K562 (cell line): ENCODE data around the gene GRK3. TPM values are rescaled to one million over a fixed set of nuclear protein-coding genes. Genes with fewer than 3 reads are reported as not detected.

ENCODE experiments used
- ATAC-seq: fragments of 200-7000 bp; cut with Tn5 transposase; 3 replicates; pipeline ENCODE4 v1.9.1; 2020; ENCODE audit warnings: moderate library complexity
- BruUV-seq: library from RNA; stranded (reverse); fragments of 400-500 nt; replicated peaks from 2 replicates; lab custom pipeline; 2021; lab: Mats Ljungman, UMichigan
- CTCF ChIA-PET: fragments of 300-600 bp; formaldehyde crosslinking; extraction: SDS; loops from one replicate; lab custom pipeline; 2021; ENCODE audit warnings: low intra/inter-chr PET ratio; lab: Yijun Ruan, JAX
- POLR2A ChIA-PET: fragments of 300-600, 350-650 bp; sonication (Branson Sonifier 250); formaldehyde crosslinking; extraction: SDS; loops from one replicate; lab custom pipeline; 2021; ENCODE audit warnings: antibody characterized with exemption, inconsistent platforms; lab: Yijun Ruan, JAX
- DNase-seq, 4 experiments: peaks; one replicate each; pipeline versions ENCODE4 v3.0.0 to v3.0.0-alpha.2; 2011 to 2018; ENCODE audit warnings: low spot score in 3 of 4, mixed read lengths in 3 of 4; ENCODE audit errors: extremely low read depth in 1 of 4
- FAIRE-seq: peaks from 2 replicates; lab custom pipeline; 2011; peaks lifted over from hg19 to GRCh38; lab: Jason Lieb, UNC
- H2AFZ ChIP-seq: 2 replicates; pipeline ENCODE4 v1.6.0; 2011; ENCODE audit warnings: low read depth, low read length, control low read depth, inconsistent platforms
- H3K27ac ChIP-seq: fragments of 200-600 bp; 3 replicates; pipeline ENCODE4 v1.8.0; 2011; ENCODE audit warnings: low read depth, mild to moderate bottlenecking, control low read depth, inconsistent platforms, low read length, moderate library complexity, mixed read lengths; ENCODE audit errors: extremely low read depth
- H3K27me3 ChIP-seq, 2 experiments: fragments of 300-600 bp in 1 of 2; 2 replicates in 1 of 2; 3 replicates in 1 of 2; pipeline versions ENCODE4 v1.6.0 to v1.8.0; 2011; ENCODE audit warnings: inconsistent platforms in 2 of 2, low read length in 2 of 2, mild to moderate bottlenecking in 1 of 2, mixed read lengths in 1 of 2, moderate library complexity in 1 of 2; ENCODE audit not compliant: control insufficient read depth in 2 of 2, insufficient read depth in 2 of 2
- H3K36me3 ChIP-seq: fragments of 300-600 bp; 3 replicates; pipeline ENCODE4 v1.8.0; 2011; ENCODE audit warnings: mild to moderate bottlenecking, low read length, inconsistent platforms; ENCODE audit not compliant: control insufficient read depth, insufficient read depth
- H3K4me1 ChIP-seq, 2 experiments: fragments of 200-600 bp in 1 of 2; replicated peaks in 1 of 2; 2 replicates in 1 of 2; 3 replicates in 1 of 2; pipeline versions ENCODE4 v1.5.1 to v1.8.0; 2011; ENCODE audit warnings: inconsistent platforms in 2 of 2, low read length in 2 of 2, mild to moderate bottlenecking in 1 of 2, mixed read lengths in 1 of 2, moderate library complexity in 1 of 2; ENCODE audit not compliant: control insufficient read depth in 2 of 2, insufficient read depth in 2 of 2
- H3K4me2 ChIP-seq: 2 replicates; pipeline ENCODE4 v1.6.1; 2011; ENCODE audit warnings: low read length, control low read depth, inconsistent platforms, mixed read lengths; ENCODE audit not compliant: insufficient read depth
- H3K4me3 ChIP-seq: fragments of 200-600 bp; sonication (generic), shearing (Covaris generic); 2 replicates; pipeline ENCODE4 v1.5.1; 2016; ENCODE audit warnings: control low read depth, inconsistent platforms
- H3K79me2 ChIP-seq: fragments of 200-600 bp; 3 replicates; pipeline ENCODE4 v1.8.0; 2011; ENCODE audit warnings: low read length, inconsistent platforms; ENCODE audit not compliant: control insufficient read depth, insufficient read depth
- H3K9ac ChIP-seq, 2 experiments: 2 replicates each; pipeline versions ENCODE4 v1.6.0 to v1.6.1; 2011; ENCODE audit warnings: low read depth in 2 of 2, low read length in 2 of 2, control low read depth in 1 of 2, inconsistent platforms in 1 of 2, mild to moderate bottlenecking in 1 of 2, mixed read lengths in 1 of 2; ENCODE audit not compliant: insufficient read depth in 1 of 2
- H3K9me1 ChIP-seq: one replicate; pipeline ENCODE4 v1.6.0; 2011; ENCODE audit warnings: inconsistent platforms, mild to moderate bottlenecking, low read length, moderate library complexity; ENCODE audit not compliant: control insufficient read depth, insufficient read depth
- H3K9me3 ChIP-seq: replicated peaks from 2 replicates; pipeline ENCODE4 v1.5.1; 2011; ENCODE audit warnings: low read depth, low read length, inconsistent platforms; ENCODE audit not compliant: control insufficient read depth, insufficient read depth
- H4K20me1 ChIP-seq: replicated peaks from 2 replicates; pipeline ENCODE4 v1.6.1; 2011; ENCODE audit warnings: low read length, inconsistent platforms, mixed read lengths; ENCODE audit not compliant: control insufficient read depth, insufficient read depth
- BHLHE40 ChIP-seq: IDR thresholded peaks from 2 replicates; pipeline ENCODE4 v1.6.1; 2011; ENCODE audit warnings: low read length, improper control_type of control experiment
- EHMT2 ChIP-seq: fragments of 450-650 bp; IDR thresholded peaks from 2 replicates; pipeline ENCODE4 v1.6.1; 2018; ENCODE audit warnings: antibody characterized with exemption
- FOXK2 ChIP-seq, 2 experiments: fragments of 450-650 bp; IDR thresholded peaks in 1 of 2; conservative IDR thresholded peaks in 1 of 2; 2 replicates each; pipeline ENCODE4 v1.6.1; 2016; ENCODE audit warnings: low read depth in 2 of 2, mild to moderate bottlenecking in 1 of 2
- GATAD2A ChIP-seq: fragments of 450-650 bp; IDR thresholded peaks from 2 replicates; pipeline ENCODE4 v1.6.1; 2017
- MAFF ChIP-seq: IDR thresholded peaks from 2 replicates; pipeline ENCODE4 v1.6.1; 2012; ENCODE audit warnings: low read length, improper control_type of control experiment
- MCM2 ChIP-seq: fragments of 450-650 bp; IDR thresholded peaks from 2 replicates; pipeline ENCODE4 v1.6.1; 2017; ENCODE audit warnings: low read depth, mild to moderate bottlenecking
- MECOM ChIP-seq: fragments of 250-450 bp; sonication (Bioruptor Pico); IDR thresholded peaks from 2 replicates; pipeline ENCODE4 v1.8.0; 2022; ENCODE audit warnings: inconsistent platforms
- NCOA1 ChIP-seq: fragments of 450-650 bp; IDR thresholded peaks from 2 replicates; pipeline ENCODE4 v1.6.1; 2016; ENCODE audit warnings: low read depth
- NFIX ChIP-seq: fragments of 250-450 bp; sonication (Bioruptor Pico); IDR thresholded peaks from 2 replicates; pipeline ENCODE4 v1.4.0; 2020; ENCODE audit warnings: low read depth, mild to moderate bottlenecking, moderate library complexity
- PRDM10 ChIP-seq: fragments of 450-650 bp; IDR thresholded peaks from 2 replicates; pipeline ENCODE4 v1.6.1; 2018; ENCODE audit not compliant: partially characterized antibody
- SMAD1 ChIP-seq: fragments of 150-350 bp; IDR thresholded peaks from 2 replicates; pipeline ENCODE4 v1.6.1; 2014; ENCODE audit warnings: low read length, low read depth; ENCODE audit not compliant: partially characterized antibody
- SMAD2 ChIP-seq: fragments of 150-350 bp; IDR thresholded peaks from 2 replicates; pipeline ENCODE4 v1.6.1; 2014; ENCODE audit warnings: low read depth, mild to moderate bottlenecking, low read length
- SNAPC5 ChIP-seq: fragments of 250-450 bp; sonication (Bioruptor Pico); IDR thresholded peaks from 2 replicates; pipeline ENCODE4 v1.8.0; 2021; ENCODE audit warnings: moderate library complexity, mild to moderate bottlenecking, inconsistent platforms
- TBP ChIP-seq: optimal IDR thresholded peaks from 2 replicates; pipeline ENCODE3; 2011; ENCODE audit warnings: low read depth, low read length, improper control_type of control experiment
- ZKSCAN3 ChIP-seq: fragments of 250-450 bp; sonication (Bioruptor Pico); IDR thresholded peaks from 2 replicates; pipeline ENCODE4 v1.4.0; 2020
- ZNF197 ChIP-seq: fragments of 200-800 bp; sonication (Bioruptor generic); IDR thresholded peaks from 2 replicates; pipeline ENCODE4 v1.6.1; 2016; ENCODE audit warnings: low read depth, missing genetic modification characterization, missing compliant biosample characterization
- ZNF354B ChIP-seq: fragments of 250-450 bp; sonication (Bioruptor Pico); IDR thresholded peaks from 2 replicates; pipeline ENCODE4 v1.4.0; 2020
- ZNF384 ChIP-seq: IDR thresholded peaks from 2 replicates; pipeline ENCODE4 v1.6.1; 2012; ENCODE audit warnings: low read depth, low read length, improper control_type of control experiment
- WGBS: fragments of 100-300 bp; shearing (Covaris generic); methylation state at CpG from one replicate; pipeline ENCODE4 v1.1.6; 2016; ENCODE audit warnings: low coverage, mixed read lengths; ENCODE audit not compliant: insufficient coverage; ENCODE audit errors: missing lambda C conversion rate; 5-methylcytosine and 5-hydroxymethylcytosine counted together
- in situ Hi-C: fragments of 300-500 bp; cut with MboI; formaldehyde crosslinking; loops from 4 replicates; pipeline ENCODE4 v1.15.0; 2018; ENCODE audit warnings: inconsistent platforms, mixed read lengths
- intact Hi-C: fragments of 100-400 bp; cut with micrococcal nuclease; formaldehyde crosslinking; loops from 2 replicates; pipeline ENCODE4 v1.14.2; 2022
- polyA plus RNA-seq, 8 experiments: library from polyadenylated mRNA; depleted of rRNA in 4 of 8; stranded (reverse) in 5 of 8; unstranded in 3 of 8; fragments of >200 nt; fragmentation: Nextera tagmentation in 2 of 8; fragmentation: Illumina TruSeq in 1 of 8; extraction: Ambion mirVana in 2 of 8; extraction: Trizol in 1 of 8; gene quantifications; 2 replicates each; pipeline versions ENCODE4 v1.2.1 to v1.2.3, GENCODE V29; 2011 to 2014; ENCODE audit warnings: inconsistent platforms in 1 of 8, missing spikeins in 1 of 8
- total RNA-seq, 7 experiments: library from RNA; depleted of rRNA in 6 of 7; stranded (reverse); fragments of >200 nt in 6 of 7; fragmentation: Illumina TruSeq in 2 of 7; extraction: Trizol in 2 of 7; gene quantifications; 2 replicates each; pipeline versions ENCODE4 v1.2.1 to v1.2.3, GENCODE V29; 2011 to 2021; ENCODE audit warnings: low replicate concordance in 1 of 7
- TF ChIP-seq, protein P1 (sequence below): sonication (generic); formaldehyde crosslinking; IDR thresholded peaks from 2 replicates; pipeline ENCODE4 v1.5.0; 2020; ENCODE audit warnings: missing genetic modification reagents
- TF ChIP-seq, protein P2 (sequence below): fragments of 450-650 bp; IDR thresholded peaks from 2 replicates; pipeline ENCODE4 v1.6.1; 2018; ENCODE audit warnings: mild to moderate bottlenecking, low read depth; ENCODE audit not compliant: partially characterized antibody

Gene GRK3
- total and polyA plus RNA-seq, 9 of the 15 experiments (the other 6 are each of a cell fraction or from before 2014, with no cell fraction given) = 1.4 to 7.6 (median 3.6) TPM

- Histone ChIP-seq H3K27me3 (no peaks in the 10 kb centered on the region), H3K9me1 (no peaks in the 10 kb centered on the region), H3K9ac (no peak overlapping the region), H2AFZ (no peak overlapping the region), H3K4me3 (no peak overlapping the region), H3K27ac (no peak overlapping the region), H3K9me3 (no peaks in the 10 kb centered on the region), H3K4me1 (no peaks in the 10 kb centered on the region), H3K36me3 (no peaks in the 10 kb centered on the region), H4K20me1 (no peaks in the 10 kb centered on the region), H3K4me2 (no peak overlapping the region), H3K79me2 (no peaks in the 10 kb centered on the region)
- 71% methylated on average over 5 of the region's 5 CpGs for WGBS
- DNase-seq (no peak), ATAC-seq (no peak), FAIRE-seq (no peak)
- no TSS peak for BruUV-seq
- ChIA-PET POLR2A (interaction anchor here (1.4 kb wide), 1 partner anchor 37 kb away, joined by 3 read pairs; no protein-coding TSS in a partner anchor), CTCF (no interaction called here)
- TF ChIP-seq SMAD2 = no peak
- no peak for TF ChIP-seq PRDM10
- no peak for TF ChIP-seq ZNF197 (CRISPR knock-in tag)
- no peak for TF ChIP-seq ZNF354B (CRISPR knock-in tag)
- no peak for TF ChIP-seq TBP
- TF ChIP-seq MECOM (CRISPR knock-in tag) = no peak
- TF ChIP-seq, protein P1, sequence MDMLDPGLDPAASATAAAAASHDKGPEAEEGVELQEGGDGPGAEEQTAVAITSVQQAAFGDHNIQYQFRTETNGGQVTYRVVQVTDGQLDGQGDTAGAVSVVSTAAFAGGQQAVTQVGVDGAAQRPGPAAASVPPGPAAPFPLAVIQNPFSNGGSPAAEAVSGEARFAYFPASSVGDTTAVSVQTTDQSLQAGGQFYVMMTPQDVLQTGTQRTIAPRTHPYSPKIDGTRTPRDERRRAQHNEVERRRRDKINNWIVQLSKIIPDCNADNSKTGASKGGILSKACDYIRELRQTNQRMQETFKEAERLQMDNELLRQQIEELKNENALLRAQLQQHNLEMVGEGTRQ (CRISPR knock-in tag) = no peak
- no peak for TF ChIP-seq NFIX (CRISPR knock-in tag)
- TF ChIP-seq MAFF = no peak
- TF ChIP-seq BHLHE40 = no peak
- TF ChIP-seq SMAD1 = no peak
- no peak for TF ChIP-seq ZKSCAN3
- no peak for TF ChIP-seq SNAPC5 (CRISPR knock-in tag)
- TF ChIP-seq FOXK2 (conservative IDR thresholded peaks at IDR 0.05 in 1 of 2, IDR thresholded peaks at IDR 0.05 in 1 of 2; ENCODE audit: low read depth in 2 of 2) = no peak
- no peak for TF ChIP-seq MCM2
- TF ChIP-seq, protein P2, sequence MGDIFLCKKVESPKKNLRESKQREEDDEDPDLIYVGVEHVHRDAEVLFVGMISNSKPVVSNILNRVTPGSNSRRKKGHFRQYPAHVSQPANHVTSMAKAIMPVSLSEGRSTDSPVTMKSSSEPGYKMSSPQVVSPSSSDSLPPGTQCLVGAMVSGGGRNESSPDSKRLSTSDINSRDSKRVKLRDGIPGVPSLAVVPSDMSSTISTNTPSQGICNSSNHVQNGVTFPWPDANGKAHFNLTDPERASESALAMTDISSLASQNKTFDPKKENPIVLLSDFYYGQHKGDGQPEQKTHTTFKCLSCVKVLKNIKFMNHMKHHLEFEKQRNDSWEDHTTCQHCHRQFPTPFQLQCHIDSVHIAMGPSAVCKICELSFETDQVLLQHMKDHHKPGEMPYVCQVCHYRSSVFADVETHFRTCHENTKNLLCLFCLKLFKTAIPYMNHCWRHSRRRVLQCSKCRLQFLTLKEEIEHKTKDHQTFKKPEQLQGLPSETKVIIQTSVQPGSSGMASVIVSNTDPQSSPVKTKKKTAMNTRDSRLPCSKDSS = no peak
- TF ChIP-seq NCOA1 = no peak
- no peak for TF ChIP-seq EHMT2
- TF ChIP-seq ZNF384 = no peak
- no peak for TF ChIP-seq GATAD2A
- in situ Hi-C loops = loop anchor here (10.0 kb wide), 1 partner anchor 241 kb away; no protein-coding TSS in a partner anchor
- intact Hi-C loops = loop anchor here (10.0 kb wide), 1 partner anchor 471 kb away; no protein-coding TSS in a partner anchor
Measured at GRCh38 chr22:25706197-25706596, 141.7 kb downstream of the GRK3 start.
